HG02852 (cell line): ENCODE measurements around the gene RPS19BP1.

ENCODE experiments used
- ATAC-seq: cut with Tn5 transposase; IDR thresholded peaks from one replicate; pipeline ENCODE4 v1.9.1; 2021; ENCODE audit warnings: mild to moderate bottlenecking, moderate library complexity; ENCODE audit not compliant: unreplicated experiment

RPS19BP1 gene

GRCh38 chr22:39559456-39560105 lies 27.0 kb upstream of the RPS19BP1 start:
- ATAC-seq: no peak

GRCh38 chr22:39558950-39559349 lies 26.4 kb upstream of the RPS19BP1 start:
- no peak for ATAC-seq

- no peak for ATAC-seq
Measured at GRCh38 chr22:39558254-39558727, 25.7 kb upstream of the RPS19BP1 start.

GRCh38 chr22:39556970-39557841 lies 24.7 kb upstream of the RPS19BP1 start:
- no peak for ATAC-seq

- ATAC-seq: no peak
Measured at GRCh38 chr22:39554151-39554550, 21.6 kb upstream of the RPS19BP1 start.

- no peak for ATAC-seq
Measured at GRCh38 chr22:39553429-39553828, 20.9 kb upstream of the RPS19BP1 start.

- ATAC-seq: no peak
Measured at GRCh38 chr22:39547587-39547947, 15.0 kb upstream of the RPS19BP1 start.

- no peak for ATAC-seq
Measured at GRCh38 chr22:39546889-39547586, 14.5 kb upstream of the RPS19BP1 start.

- ATAC-seq: no peak
Measured at GRCh38 chr22:39545386-39546365, 13.1 kb upstream of the RPS19BP1 start.

- no peak for ATAC-seq
Measured at GRCh38 chr22:39543095-39543494, 10.5 kb upstream of the RPS19BP1 start.

GRCh38 chr22:39537975-39538374 lies 5.4 kb upstream of the RPS19BP1 start:
- no peak for ATAC-seq

- no peak for ATAC-seq
Measured at GRCh38 chr22:39536711-39537110, 4.2 kb upstream of the RPS19BP1 start.

- ATAC-seq: no peak
Measured at GRCh38 chr22:39535831-39536449, 3.4 kb upstream of the RPS19BP1 start.

GRCh38 chr22:39535357-39535725 lies 2.8 kb upstream of the RPS19BP1 start:
- ATAC-seq: no peak

- no peak for ATAC-seq
Measured at GRCh38 chr22:39534591-39535356, 2.2 kb upstream of the RPS19BP1 start.

GRCh38 chr22:39534092-39534506 lies 1.6 kb upstream of the RPS19BP1 start:
- no peak for ATAC-seq

- no peak for ATAC-seq
Measured at GRCh38 chr22:39530692-39531331, 1.7 kb downstream of the RPS19BP1 start.

GRCh38 chr22:39530116-39530515 lies 2.4 kb downstream of the RPS19BP1 start:
- ATAC-seq: no peak

GRCh38 chr22:39529487-39529851 lies 3.1 kb downstream of the RPS19BP1 start:
- ATAC-seq: no peak
